GM21528 (cell line): ENCODE results near the gene PRRT3.

Source experiments
- ATAC-seq: cut with Tn5 transposase; IDR thresholded peaks from one replicate; pipeline ENCODE4 v1.9.1; 2021; ENCODE audit warnings: mild to moderate bottlenecking, moderate library complexity; ENCODE audit not compliant: unreplicated experiment, low FRiP score

Gene PRRT3

DNA sequence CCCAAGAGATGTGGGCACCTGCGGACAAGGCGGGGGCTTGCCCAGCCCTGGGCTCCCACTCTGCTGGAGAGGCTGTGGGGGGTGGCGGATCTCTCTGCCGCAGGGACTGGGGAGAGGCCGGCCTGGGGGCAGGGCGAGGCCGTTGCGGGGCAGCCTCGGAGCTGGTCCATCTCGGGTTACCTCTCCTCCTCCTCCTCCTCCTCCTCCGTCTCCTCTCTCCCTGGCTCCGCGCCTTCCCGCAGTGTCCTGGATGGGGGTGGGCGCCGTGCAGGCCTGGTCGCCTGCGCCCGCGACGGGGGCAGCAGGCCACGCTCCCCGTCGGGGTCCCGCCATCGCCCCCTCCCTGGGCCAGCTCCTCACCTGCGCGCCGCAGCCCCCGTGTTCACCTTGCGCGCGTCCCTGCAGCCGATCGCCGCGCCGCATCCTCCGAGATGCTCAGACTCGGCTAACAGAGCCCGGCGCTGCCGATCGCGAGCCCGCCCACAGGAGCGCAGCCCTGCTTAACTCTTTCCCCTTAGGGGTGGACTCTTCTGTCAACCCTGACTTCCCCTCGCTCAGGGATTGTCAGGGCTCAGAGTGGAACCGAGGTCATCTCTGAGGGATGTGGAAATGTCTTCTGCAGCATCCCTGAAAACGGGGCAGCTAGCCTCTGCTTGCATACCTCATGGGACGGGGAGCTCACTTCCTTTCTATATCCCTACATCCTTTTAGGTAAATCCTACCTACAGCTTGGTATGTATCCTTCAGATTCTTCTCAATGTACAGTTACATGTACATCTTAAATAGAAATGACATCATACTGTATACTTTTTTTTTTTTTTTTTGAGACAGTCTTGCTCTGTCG lies at the start of gene PRRT3:
Gene PRRT3 (minus strand): TSS at position 447 of the 844 bp plus-strand sequence. CDS start 2,293 bp downstream, outside the sequence.
- ATAC-seq, result no peak

DNA sequence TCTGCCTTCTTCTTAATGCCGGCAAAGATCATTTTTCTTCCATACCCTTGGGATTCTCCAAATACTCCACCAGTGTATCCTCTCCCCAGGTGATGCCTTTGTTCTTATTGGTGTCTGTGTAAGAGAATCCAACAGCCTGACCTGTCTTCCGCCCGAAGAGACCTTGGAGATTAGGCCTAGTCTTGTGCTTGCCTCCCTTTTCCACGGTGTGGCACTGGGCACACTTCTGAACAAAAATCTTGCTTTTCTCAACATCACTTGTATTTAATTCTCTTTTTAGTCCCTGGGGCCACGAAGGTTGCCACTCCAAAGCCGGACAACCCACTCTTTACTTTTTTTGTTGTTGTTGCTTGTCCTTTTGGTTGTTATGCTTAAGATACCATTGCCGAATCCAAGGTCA lies 48.5 kb upstream of the PRRT3 start:
- ATAC-seq, result no peak

DNA sequence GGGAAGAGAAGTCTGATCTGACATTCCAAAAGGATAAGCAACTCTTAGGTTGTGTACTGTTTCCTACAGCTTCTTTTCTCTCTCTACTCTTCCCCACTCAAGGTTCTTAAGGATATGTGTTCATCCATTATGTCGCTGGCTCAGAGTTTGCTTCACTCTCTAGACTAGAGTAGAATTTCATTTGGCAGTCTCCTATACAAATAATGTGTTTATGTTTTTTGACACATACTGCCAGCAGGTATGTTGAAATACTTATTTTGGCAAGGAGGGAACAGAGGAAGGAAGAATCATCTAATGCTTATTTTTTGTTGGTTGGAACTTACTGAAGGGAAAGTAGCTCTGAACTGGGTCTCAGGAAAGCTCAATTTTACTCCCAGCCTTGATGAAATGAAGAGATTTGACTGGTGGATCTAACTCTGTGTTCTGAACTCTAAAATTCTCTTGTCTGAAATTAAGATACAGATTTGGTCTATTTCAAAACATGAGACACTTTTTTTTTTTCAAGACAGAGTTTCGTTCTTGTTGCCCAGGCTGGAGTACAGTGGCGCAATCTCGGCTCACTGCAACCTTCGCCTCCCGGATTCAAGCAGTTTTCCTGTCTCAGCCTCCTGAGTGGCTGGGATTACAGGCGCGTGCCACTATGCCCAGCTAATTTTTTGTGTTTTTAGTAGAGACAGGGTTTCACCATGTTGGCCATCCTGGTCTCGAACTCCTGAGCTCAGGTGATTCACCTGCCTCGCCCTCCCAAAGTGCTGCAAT lies 42.1 kb upstream of the PRRT3 start:
- no peak for ATAC-seq

DNA sequence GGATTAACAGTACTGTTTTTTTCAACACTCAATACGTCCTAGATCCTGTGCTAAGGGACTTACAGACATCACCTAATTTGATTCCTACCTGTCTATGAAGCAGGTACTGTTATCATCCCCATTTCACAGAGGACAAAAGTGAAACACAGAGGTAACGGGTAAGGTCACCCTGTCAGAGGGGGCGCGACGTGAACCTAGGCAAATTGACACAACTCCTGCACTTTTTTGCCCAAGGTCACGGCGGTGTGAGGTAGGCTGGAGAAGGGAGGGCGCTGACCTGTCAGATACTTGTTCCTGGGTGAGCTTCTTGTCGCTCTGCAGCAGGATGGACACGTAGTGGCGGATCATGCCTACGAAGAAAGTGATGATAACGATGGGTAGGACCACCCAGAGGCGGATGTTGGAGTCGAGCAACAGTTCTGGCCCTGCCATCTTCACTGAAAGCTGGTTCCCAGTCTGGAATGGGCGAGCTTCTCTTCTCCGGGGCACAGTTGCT lies 34.1 kb upstream of the PRRT3 start:
- peak; percentile 40 for ATAC-seq

DNA sequence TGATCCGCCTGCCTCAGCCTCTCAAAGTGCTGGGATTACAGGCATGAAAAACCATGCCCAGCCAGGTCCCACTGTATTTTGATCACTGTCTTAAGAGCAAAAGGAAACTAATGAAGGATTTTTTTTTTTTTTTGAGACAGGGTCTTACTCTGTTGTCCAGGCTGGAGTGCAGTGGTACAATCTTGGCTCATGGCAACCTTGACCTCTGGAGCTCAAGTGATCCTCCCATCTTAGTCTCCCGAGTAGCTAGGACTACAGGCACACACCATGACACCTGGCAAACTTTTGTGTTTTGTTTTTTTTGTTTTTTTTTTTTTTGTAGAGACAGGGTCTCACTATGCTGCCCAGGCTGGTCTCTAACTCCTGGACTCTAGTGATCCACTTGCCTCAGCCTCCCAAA lies 28.0 kb upstream of the PRRT3 start:
- no peak for ATAC-seq

DNA sequence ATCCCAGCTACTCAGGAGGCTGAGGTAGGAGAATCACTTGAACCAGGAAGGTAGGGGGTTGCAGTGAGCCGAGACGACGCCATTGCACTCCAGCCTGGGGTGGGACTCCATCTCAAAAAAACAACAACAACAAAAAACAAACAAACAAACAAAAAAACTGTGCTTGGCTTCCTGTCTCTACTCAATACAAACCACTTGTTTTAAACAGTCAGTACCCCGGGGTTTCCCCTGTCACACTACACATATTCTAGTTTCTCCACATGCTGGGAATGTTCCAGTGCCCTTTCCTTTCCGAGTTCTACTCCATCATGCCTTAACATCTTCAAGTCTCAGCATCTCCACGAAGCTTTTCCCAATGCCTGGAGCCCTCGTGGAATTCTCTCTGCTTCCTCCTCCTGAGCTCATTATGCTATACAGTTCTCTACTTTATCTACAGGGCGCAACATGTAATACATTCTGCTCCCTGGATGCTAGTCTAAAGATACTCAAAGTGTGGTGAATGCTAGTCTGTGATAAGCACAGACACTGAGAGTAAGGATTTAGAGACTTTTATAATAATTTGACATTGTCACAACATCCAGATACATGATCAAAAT lies 26.6 kb upstream of the PRRT3 start:
- no peak for ATAC-seq

DNA sequence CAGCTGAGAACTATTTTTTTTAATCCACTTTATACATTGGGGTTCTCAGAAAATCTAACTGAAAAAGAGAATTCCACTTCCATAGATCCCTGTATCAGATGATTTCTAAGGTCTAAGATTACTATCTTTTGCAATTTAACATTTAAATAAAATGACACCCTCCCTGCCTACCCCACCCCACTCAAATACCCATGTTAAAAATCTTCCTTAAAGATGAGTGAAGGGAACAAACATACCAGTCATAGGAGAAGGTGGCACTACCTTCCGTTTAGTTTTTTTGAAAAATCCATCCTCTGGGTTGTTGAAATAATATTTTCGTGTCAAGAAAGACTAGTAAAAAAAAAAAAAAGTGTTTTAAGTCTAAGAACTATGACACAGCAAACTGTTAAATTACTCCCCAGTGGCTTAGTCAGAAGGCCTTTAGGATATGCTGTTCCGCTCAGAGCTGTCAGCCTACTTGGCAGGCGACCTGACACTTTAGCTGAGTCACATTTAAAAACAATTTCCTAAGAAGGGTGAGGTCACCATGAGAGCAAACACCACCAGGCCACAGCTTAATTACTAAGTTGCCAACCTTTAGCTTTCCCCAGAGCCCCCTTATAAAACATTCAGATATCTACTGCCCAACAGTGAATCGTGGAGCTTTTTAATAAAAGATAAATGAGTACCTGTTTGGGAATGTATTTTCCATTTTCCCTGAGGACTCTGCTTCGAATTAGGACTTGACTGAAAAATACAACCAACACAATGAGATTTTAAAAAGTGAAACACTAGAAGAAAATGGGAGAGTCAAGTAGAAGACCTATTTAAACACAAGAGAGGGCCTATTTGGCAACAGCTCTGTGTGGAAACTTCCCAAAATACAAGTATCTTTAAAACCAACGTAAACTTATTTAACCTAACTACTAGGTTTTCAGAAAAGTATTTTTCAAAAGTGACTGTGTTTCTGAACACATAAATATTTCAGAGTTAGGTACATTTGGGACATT lies 24.8 kb upstream of the PRRT3 start:
- ATAC-seq, result no peak

DNA sequence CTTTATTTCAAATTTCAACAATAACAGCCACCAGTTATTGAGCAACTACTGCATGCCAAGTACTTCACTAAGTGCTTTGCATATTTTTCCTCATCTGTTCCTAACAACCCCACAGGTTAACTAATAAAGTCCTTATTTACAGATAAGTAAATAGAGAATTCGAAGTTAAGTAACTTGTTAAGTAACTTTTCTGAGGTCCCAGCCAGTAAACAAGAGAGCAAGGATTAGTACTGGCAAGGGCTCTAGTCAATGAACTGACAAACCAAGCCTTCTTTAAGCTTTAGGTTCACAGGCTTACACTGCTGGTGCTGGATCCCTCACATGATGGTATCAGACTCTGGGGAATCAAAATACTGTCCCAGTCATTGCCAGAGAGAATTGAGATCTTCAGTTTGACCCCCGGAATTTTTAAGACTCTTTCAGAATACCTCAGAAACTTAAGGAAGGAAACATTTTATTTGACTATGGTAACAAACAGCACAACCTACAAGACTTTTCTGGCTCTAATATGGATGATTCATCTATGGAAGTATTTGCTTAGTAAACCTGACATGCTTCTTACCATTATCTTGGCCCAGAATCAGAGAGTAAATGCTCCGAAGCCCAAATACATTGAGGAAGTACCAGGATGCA lies 17.9 kb upstream of the PRRT3 start:
- ATAC-seq, result no peak

DNA sequence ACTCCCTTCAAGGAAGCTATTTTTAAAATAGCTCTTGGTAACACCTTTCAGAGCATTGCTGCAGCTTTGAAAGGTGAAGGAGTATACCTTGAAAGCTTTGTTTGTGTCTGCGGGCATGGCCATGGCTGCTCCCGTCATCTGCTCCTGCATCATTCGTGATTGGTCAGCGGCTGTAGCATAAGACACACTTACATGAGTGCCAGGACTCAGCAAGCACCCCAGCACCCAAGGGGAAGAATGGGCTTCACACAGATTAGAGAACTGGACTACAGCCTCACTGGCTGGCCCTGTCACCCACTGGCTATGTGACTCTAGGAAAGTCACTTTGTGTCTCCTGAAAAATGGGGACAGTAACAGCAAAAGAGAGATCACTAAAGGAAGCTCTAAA lies 17.4 kb upstream of the PRRT3 start:
- no peak for ATAC-seq

DNA sequence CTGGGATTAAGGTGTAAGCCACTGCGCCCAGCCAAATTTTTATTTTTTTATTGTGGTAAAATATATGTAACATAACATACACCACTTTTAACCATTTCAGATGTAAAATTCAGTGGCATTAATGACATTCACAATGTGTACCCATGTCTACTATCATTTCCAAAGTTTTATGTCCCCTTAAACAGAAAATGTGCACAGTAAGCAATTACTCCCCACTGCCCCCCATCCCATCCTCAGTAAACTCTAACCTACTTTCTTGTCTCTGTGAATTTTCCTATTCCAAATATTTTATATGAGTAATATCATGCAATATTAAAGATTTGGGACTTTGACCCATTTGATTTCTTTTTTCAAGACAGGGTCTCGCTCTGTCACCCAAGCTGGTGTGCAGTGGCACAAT lies 14.6 kb upstream of the PRRT3 start:
- no peak for ATAC-seq

DNA sequence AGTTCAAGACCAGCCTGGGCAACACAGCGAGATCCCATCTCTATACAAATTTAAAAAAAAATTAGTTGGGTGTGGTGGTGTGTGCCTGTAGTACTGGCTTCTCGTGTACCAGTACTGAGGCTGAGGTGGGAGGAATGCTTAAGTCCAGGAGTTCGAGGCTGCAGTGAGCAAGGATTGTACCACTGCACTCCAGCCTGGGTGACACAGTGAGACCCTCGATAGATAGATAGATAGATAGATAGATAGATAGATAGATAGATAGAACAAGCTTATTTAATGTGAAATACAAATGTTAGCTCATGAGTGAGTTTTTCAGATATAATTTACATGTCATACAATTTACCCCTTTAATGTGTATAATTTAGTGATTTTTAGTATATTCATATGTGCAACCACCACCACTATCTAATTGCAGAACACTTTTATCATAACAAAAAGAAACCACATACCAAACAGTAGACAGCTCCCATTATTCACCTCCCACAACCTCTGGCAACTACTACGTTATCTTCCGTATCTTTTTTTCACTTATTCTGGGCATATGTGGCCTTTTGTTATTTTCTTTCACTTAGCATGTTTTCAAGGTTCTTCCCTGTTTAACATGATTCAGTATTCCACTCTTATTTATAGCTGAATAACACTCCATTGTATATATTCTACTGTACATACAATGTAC lies 13.1 kb upstream of the PRRT3 start:
- no peak for ATAC-seq

DNA sequence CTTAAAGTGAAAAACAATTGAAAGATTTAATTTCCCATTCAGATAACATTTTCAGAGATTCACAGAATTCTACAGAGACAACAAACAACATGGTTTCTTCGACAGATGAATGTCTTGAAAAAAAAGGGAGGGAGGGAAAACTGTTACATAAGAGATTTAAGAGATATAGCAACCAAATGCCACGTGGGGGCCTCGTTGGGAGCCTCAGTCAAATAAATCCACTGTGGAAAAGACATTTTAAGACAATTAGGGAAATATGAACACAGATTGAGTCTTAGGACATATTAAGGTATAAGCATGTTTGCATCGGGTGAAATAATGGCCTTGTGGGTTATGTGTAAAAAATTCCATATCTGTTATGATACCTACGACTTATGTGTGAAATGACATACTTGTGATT lies 5.0 kb upstream of the PRRT3 start:
- ATAC-seq, result no peak

DNA sequence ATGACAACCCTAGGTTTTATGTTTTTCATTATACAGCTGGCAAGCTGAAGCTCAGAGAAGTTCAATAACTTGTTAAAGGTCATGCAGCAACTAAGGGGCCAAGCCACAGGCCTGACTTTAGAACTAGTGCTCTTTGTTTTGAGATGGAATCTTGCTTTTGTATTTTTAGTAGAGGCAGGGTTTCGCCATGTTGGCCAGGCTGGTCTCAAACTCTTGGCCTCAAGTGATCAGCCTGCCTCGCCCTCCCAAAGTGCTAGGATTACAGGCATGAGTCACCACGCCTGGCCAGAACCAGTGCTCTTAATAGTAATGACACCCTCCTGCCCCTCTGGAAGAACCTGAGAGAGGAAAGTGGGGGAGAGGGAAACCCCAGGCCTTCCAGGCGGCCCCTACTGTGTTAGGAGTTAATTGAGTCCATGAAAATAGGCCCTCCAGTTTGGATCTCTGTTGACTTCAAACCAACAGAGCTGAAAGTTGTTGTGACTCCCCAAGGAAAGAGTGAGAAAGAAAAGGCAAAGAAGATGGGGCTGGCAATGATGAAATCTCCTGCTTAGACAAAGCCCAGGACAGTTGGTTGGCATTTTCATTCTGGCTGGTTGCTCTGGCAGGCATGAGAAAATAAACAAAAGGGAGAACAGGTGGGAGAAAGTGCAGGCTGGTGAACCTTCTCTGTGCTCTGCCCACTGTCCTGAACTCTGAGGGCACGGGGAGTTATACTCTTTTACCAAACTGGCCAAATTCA lies 3.6 kb upstream of the PRRT3 start:
- ATAC-seq, result no peak

DNA sequence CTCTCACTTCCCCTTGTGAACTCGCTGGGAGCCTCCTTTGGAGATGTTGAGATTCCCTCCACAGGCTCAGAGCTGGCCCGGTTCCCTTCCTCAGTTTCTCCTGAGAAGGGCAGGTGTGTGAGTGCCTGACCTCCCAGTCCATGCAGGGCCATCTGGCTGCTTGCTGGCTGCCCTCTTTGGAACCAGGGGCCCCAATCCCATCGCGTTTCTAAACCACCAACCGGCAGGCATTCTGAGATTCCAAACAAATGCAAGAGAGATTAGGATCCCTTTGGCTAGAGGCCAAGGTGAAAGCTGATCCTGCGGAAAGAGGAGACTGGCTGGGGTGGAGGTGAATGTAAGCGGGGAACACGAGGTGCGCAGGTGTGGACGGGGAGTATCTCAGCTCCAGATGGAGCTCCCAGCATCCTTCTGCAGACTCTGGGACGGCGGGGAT lies 2.9 kb upstream of the PRRT3 start:
- no peak for ATAC-seq

DNA sequence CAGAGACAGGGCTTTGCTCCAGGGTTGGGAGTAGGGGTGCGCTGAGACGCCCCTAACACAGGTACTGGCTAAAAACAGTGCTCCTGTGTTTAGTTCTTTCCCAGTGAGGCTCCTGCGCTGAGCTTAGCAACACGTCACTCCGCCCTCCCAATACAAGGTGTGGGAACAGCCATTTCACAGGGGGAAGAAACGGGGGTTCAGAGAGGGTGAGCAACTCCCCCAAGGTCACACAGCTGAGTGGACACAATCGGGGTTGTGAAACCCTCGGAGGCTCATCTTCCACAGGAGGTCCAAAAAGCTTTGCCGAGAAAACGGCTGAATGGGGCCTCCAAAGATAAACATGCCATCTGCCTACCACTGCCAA lies 628 bp downstream of the PRRT3 start:
- no peak for ATAC-seq

DNA sequence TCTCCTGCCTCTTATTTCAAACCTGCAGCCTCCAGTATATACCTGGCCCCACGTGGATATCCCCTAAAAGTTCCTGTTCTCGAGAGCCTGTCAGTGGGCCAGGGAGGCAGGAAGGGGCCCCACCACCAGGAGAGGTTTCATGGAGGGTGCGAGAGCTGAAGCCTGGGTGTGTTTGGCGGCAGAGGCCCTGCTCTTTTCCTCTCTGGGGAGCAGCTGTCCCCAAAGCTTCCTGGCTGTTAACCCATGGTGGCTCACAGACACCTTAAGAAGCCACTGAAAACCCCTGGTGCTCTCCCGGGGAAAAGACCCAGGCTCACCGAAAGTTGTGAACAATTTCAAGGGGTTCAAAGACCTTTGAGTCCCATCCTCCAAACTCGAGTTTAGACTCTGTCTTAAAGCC lies 1.1 kb downstream of the PRRT3 start:
- ATAC-seq, result no peak

DNA sequence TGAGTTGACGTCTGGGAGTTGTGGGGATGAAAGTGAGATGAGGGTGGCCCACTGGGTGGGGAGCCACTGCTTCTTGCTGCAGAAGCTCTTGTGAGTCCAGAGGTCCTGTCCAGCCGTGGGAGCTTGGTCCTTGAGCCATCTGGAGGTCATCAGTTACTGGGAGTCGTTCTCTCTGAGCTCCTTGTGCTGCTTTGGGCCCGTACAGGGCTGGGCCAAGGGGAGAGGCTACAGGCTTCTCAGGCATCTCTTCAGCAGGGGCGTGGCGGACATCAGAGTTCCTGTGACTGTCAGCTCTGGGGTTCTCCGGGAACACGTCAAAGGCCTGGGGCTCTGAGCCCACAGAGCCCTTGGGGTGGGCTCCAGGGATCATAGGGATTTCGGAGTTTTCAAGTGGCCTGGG lies 2.6 kb downstream of the PRRT3 start:
- ATAC-seq, result no peak

DNA sequence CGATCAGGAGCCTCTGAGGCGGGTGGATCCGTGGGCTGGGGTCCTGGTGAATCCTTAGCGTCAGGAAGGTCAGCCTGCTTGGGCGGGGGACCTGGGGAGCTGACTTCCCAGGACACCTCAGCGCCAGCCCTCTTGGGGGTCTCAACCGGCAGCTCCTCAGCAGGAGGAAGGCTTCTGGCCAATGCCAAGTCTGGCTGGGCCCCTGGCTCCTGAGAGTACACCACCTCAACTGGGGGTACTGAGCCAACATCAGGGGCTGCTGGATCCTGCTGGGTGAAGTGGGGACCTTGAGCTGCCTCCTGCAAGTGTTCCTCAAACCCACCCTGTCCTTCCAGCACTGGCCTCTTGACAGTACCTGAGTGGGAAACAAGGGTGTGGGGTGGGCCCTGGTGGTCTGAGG lies 3.1 kb downstream of the PRRT3 start:
- no peak for ATAC-seq

DNA sequence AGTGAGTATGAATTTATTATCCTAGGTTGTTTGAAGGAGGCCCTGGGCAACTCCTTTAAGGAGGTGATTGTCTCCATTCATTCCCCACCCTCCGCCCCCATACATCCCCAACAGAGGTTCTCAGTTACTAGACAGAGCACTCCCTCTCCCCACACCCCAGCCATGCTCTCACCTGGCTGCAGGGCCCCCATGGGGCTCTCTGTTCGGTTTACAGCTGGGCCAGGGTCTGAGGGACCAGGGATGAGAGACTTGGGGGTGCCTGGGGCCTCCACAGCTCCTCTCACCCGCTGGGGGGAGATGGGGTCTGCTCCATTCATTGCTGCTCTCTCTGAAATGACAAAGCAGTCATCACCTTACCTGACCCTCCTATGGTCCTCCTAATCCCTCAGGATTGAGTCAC lies 3.6 kb downstream of the PRRT3 start:
- ATAC-seq, result no peak
